Stimulated activated CD8-positive, alpha-beta memory T cell treated with anti-CD3 and anti-CD28 coated beads, Interleukin-2, amount 100 ng/mL, for 48 hours (primary cell): ENCODE measurements around the gene EIF3D.

ENCODE experiments used
- DNase-seq, 2 donors: peaks; one replicate each; pipeline ENCODE4 v3.0.0-alpha.2; 2020; ENCODE audit warnings: low read depth in 2 of 2

The EIF3D gene

GRCh38 chr22:36528795-36529751 is at the start of gene EIF3D:
Gene EIF3D (minus strand): TSS chr22:36529166. CDS start chr22:36526121, 3,045 bp downstream.
- DNase-seq: peak; percentile 92 to 96

- DNase-seq: no peak
Measured at GRCh38 chr22:36578619-36579018, 49.7 kb upstream of the EIF3D start.

GRCh38 chr22:36577019-36577418 is 48.1 kb upstream of the EIF3D start:
- DNase-seq: no peak

- no peak for DNase-seq
Measured at GRCh38 chr22:36574728-36575127, 45.8 kb upstream of the EIF3D start.

- no peak for DNase-seq
Measured at GRCh38 chr22:36573815-36574363, 44.9 kb upstream of the EIF3D start.

GRCh38 chr22:36571991-36572390 is 43.0 kb upstream of the EIF3D start:
- no peak for DNase-seq

- no peak for DNase-seq
Measured at GRCh38 chr22:36569999-36570398, 41.0 kb upstream of the EIF3D start.

GRCh38 chr22:36568846-36569245 is 39.9 kb upstream of the EIF3D start:
- no peak for DNase-seq

GRCh38 chr22:36566720-36567119 is 37.8 kb upstream of the EIF3D start:
- no peak for DNase-seq

- no peak for DNase-seq
Measured at GRCh38 chr22:36565686-36566085, 36.7 kb upstream of the EIF3D start.

GRCh38 chr22:36565159-36565507 is 36.2 kb upstream of the EIF3D start:
- DNase-seq: no peak

GRCh38 chr22:36564422-36565158 is 35.6 kb upstream of the EIF3D start:
- DNase-seq: no peak

GRCh38 chr22:36563898-36564297 is 34.9 kb upstream of the EIF3D start:
- DNase-seq: no peak

- no peak for DNase-seq
Measured at GRCh38 chr22:36563444-36563843, 34.5 kb upstream of the EIF3D start.

- DNase-seq: no peak
Measured at GRCh38 chr22:36563001-36563400, 34.0 kb upstream of the EIF3D start.

GRCh38 chr22:36562261-36562835 is 33.4 kb upstream of the EIF3D start:
- no peak for DNase-seq

- no peak for DNase-seq
Measured at GRCh38 chr22:36561291-36561811, 32.4 kb upstream of the EIF3D start.

- no peak for DNase-seq
Measured at GRCh38 chr22:36560001-36560400, 31.0 kb upstream of the EIF3D start.

GRCh38 chr22:36554098-36554497 is 25.1 kb upstream of the EIF3D start:
- no peak for DNase-seq

- DNase-seq: no peak
Measured at GRCh38 chr22:36552289-36552688, 23.3 kb upstream of the EIF3D start.

GRCh38 chr22:36550701-36551495 is 21.9 kb upstream of the EIF3D start:
- DNase-seq: no peak
